HFFc6 (cell line): ENCODE measurements around the gene KBTBD8. TPM values are rescaled to one million over a fixed set of nuclear protein-coding genes. Genes with fewer than 3 reads are reported as not detected.

ENCODE experiments used
- DNase-seq: peaks from one replicate; pipeline ENCODE4 v3.0.0-alpha.2; 2018
- H3K27ac Mint-ChIP-seq: 2 replicates; pipeline ENCODE4 v1.8.0; 2020; ENCODE audit warnings: mild to moderate bottlenecking, mixed read lengths
- H3K27me3 Mint-ChIP-seq: 2 replicates; pipeline ENCODE4 v1.8.0; 2021; ENCODE audit warnings: mild to moderate bottlenecking, moderate library complexity, mixed read lengths; ENCODE audit not compliant: insufficient read depth
- H3K36me3 Mint-ChIP-seq: 2 replicates; pipeline ENCODE4 v1.8.0; 2021; ENCODE audit warnings: low read depth, mixed read lengths
- H3K4me1 Mint-ChIP-seq: 2 replicates; pipeline ENCODE4 v1.8.0; 2020; ENCODE audit warnings: low read depth, mixed read lengths
- H3K4me3 Mint-ChIP-seq: 2 replicates; pipeline ENCODE4 v1.8.0; 2020; ENCODE audit warnings: mild to moderate bottlenecking, moderate library complexity, mixed read lengths
- H3K9me3 Mint-ChIP-seq: 2 replicates; pipeline ENCODE4 v1.8.0; 2020; ENCODE audit warnings: mild to moderate bottlenecking, mixed read lengths
- total RNA-seq, 6 experiments: library from RNA; stranded (reverse); fragmentation: NEBNext Ultra II Directional; extraction: Animal tissue kit (Norgen Biotek cat#: 25700); gene quantifications; 2 replicates in 1 of 6; 3 replicates in 5 of 6; pipeline ENCODE4 v1.2.3, GENCODE V29; 2021
- TF ChIP-seq, protein P1 (sequence below): fragments of 200-600 bp; sonication (generic); IDR thresholded peaks from 2 replicates; pipeline ENCODE4 v1.5.0; 2021; ENCODE audit warnings: antibody characterized with exemption, mild to moderate bottlenecking

KBTBD8 gene
- total RNA-seq, 6 experiments from 2014 or later = 1.3 to 2.4 (median 1.7) TPM

DNA sequence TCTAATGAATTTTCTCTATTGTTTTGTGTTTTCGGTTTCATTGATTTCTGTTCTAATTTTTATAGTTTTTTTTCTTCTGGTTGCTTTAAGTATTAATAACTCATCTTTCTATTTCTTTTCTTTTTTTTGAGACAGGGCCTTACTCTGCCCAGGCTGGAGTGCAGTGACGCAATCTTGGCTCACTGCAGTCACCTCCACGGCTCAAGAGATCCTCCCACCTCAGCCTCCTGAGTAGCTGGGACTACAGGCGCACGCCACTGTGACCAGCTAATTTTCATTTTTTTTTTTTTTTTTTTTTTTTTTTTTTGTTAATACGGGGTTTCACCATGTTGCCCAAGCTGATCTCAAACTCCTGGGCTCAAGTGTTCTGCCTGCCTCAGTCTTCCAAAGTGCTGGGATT lies 14.5 kb downstream of the KBTBD8 start:
- TF ChIP-seq, protein P1, sequence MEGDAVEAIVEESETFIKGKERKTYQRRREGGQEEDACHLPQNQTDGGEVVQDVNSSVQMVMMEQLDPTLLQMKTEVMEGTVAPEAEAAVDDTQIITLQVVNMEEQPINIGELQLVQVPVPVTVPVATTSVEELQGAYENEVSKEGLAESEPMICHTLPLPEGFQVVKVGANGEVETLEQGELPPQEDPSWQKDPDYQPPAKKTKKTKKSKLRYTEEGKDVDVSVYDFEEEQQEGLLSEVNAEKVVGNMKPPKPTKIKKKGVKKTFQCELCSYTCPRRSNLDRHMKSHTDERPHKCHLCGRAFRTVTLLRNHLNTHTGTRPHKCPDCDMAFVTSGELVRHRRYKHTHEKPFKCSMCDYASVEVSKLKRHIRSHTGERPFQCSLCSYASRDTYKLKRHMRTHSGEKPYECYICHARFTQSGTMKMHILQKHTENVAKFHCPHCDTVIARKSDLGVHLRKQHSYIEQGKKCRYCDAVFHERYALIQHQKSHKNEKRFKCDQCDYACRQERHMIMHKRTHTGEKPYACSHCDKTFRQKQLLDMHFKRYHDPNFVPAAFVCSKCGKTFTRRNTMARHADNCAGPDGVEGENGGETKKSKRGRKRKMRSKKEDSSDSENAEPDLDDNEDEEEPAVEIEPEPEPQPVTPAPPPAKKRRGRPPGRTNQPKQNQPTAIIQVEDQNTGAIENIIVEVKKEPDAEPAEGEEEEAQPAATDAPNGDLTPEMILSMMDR = no peak
- H3K9me3 Mint-ChIP-seq = no peaks in the 10 kb centered on the region
- no peak for DNase-seq
- no peak overlapping the region for H3K27ac Mint-ChIP-seq
- H3K36me3 Mint-ChIP-seq = peaks cover 10% of the 10 kb centered on the region; the same call in 1 of the 2 replicates
- H3K4me1 Mint-ChIP-seq = peaks cover 6% of the 10 kb centered on the region
- no peak overlapping the region for H3K4me3 Mint-ChIP-seq
- peaks cover 4% of the 10 kb centered on the region for H3K27me3 Mint-ChIP-seq

DNA sequence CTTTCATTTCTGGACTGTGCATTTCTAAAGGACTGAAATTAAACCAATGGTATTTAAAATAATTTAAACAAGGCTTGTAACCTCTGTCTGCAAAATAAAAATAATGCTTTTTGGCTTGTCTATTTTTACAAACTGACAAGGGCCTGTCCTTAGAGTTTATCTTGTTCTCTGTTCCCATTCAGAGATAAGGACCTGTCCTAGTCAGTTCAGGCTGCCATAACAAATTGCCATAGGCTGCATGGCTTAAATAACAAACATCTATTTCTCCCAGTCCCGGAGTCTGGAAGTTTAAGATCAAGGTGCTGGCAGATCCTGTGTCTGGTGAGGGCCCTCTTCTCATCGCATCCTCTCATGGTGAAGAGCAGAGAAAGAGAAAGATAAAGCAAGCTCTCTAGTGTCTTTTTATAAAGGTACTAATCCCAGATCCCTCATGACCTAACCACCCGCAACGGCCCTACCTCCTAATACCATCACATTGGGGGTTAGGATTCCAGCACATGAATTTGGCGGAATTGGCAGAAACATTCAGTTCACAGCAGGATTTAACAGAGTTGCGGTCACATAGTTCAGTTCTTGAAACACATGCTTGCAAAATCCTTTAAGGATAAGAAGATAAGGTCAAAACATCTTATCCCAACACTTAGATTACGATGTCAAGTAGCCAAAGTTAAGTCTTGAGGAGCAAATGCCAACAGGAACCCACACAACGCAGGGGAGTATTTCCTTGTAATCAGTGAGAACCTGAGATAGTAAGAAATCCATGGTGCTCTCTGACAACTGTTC lies 17.8 kb downstream of the KBTBD8 start:
- H3K27me3 Mint-ChIP-seq = peaks cover 6% of the 10 kb centered on the region

DNA sequence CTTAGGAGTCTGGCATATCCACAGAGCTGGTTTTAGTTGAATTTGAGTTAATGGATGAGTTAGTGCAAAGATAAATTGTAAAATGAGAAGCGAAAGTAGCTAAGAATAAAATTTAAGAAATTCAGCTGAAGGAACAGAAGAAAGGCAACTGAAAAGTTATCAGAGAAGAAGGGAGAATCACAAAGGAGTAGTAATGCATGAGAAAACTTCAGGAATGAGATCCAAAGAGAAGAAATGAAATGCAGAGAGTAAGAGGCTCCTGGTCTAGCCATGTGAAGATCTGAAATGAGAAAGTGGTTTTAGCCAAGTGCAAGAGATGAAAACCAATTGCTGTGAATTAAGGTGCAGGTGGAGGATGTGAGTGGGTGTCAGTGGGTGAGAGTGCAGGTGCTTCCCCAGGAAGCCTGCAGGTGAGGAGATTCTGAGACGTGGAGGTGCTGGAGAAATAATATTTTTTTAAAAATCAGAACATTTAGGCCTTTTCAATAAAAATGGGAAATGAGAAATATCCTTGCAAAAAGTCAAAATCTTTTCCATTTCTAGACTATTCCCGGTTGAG lies 18.5 kb downstream of the KBTBD8 start:
- peaks cover 6% of the 10 kb centered on the region for H3K27me3 Mint-ChIP-seq
- peaks cover 12% of the 10 kb centered on the region for H3K4me1 Mint-ChIP-seq
- no peak overlapping the region for H3K27ac Mint-ChIP-seq
- no peak for DNase-seq
- TF ChIP-seq, protein P1 = no peak
- no peak overlapping the region for H3K4me3 Mint-ChIP-seq
- H3K9me3 Mint-ChIP-seq = no peaks in the 10 kb centered on the region
- H3K36me3 Mint-ChIP-seq = no peaks in the 10 kb centered on the region

More for the DNA sequence above, 17.8 kb downstream of the KBTBD8 start:
- H3K4me3 Mint-ChIP-seq = no peak overlapping the region
- H3K27ac Mint-ChIP-seq = no peak overlapping the region
- no peaks in the 10 kb centered on the region for H3K9me3 Mint-ChIP-seq
- H3K36me3 Mint-ChIP-seq = no peaks in the 10 kb centered on the region
- TF ChIP-seq, protein P1 = no peak
- DNase-seq = no peak
- H3K4me1 Mint-ChIP-seq = peaks cover 12% of the 10 kb centered on the region

DNA sequence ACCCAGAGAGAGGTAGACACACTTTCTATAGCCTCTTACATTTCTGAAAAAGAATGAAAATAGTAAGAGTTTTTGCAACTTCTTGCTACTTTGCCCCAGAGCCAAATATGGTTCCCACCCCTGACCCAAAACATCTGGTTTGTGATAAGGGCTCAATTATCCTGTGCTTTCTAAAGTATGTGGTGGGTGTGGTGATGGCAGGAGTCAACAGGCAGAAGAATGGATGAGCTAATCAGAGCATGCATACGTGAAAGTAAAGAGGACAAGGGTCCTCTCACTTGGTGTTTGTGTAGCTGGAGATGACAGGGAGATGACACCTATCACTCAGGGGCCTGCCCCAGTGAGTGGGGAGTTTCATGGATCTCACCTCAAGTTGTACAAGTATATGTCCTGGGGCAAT lies 19.1 kb downstream of the KBTBD8 start:
- peaks cover 12% of the 10 kb centered on the region for H3K4me1 Mint-ChIP-seq
- H3K9me3 Mint-ChIP-seq = no peaks in the 10 kb centered on the region
- H3K27me3 Mint-ChIP-seq = peaks cover 6% of the 10 kb centered on the region
- H3K27ac Mint-ChIP-seq = no peak overlapping the region
- H3K36me3 Mint-ChIP-seq = no peaks in the 10 kb centered on the region
- TF ChIP-seq, protein P1 = no peak
- H3K4me3 Mint-ChIP-seq = no peak overlapping the region
- DNase-seq = no peak

DNA sequence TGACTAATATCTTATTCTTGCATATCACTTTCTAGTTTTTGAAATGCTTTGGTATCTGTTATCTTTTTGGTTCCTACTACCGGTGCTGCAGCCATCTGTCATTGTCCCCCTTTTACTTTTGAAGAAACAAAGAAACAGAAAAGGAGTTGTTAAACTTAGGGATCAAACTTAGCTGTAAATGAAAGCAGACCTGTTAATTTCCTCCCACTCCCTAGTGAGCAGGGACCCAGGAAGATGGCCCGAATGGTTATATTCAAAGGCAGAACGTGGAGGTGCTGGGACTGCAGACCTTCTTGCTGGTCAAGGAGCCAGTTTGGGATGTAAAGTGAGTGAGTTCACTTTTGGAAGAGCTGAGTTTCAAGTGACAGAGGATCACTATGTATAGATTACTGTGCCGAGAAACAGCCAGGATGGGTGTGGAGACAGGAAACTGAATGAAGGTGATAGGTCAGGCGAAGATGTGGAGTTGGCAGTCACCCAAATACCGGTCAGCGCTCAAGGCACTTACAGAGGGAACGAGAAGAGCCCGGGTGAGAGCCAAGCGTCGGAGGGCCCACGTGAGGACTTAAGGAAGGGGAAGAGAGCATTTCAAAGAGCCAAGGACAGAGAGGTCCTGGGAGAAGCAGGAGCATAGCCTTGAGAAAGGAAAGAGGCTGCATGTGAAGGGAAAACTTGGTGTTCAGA lies 20.1 kb downstream of the KBTBD8 start:
- peaks cover 9% of the 10 kb centered on the region for H3K27me3 Mint-ChIP-seq
- TF ChIP-seq, protein P1 = no peak
- H3K36me3 Mint-ChIP-seq = no peaks in the 10 kb centered on the region
- H3K27ac Mint-ChIP-seq = no peak overlapping the region
- peak overlapping the region; percentile 22; the same call in 1 of the 2 replicates for H3K4me3 Mint-ChIP-seq
- peaks cover 12% of the 10 kb centered on the region for H3K4me1 Mint-ChIP-seq
- no peaks in the 10 kb centered on the region for H3K9me3 Mint-ChIP-seq
- DNase-seq = no peak
